IMR-90 (cell line): Measurements from ENCODE around the gene TENM3. TPM values are rescaled to one million over a fixed set of nuclear protein-coding genes. Genes with fewer than 3 reads are reported as not detected.

Source experiments
- ATAC-seq: fragments of 200-7000 bp; cut with Tn5 transposase; 2 replicates; pipeline ENCODE4 v1.9.1; 2020; ENCODE audit warnings: low read depth, mild to moderate bottlenecking, moderate library complexity
- BruUV-seq: library from RNA; stranded (reverse); fragments of 400-500 nt; replicated peaks from 2 replicates; lab custom pipeline; 2021; lab: Mats Ljungman, UMichigan
- CTCF ChIA-PET: fragments of 300-600 bp; formaldehyde crosslinking; extraction: SDS; loops from one replicate; lab custom pipeline; 2021; ENCODE audit warnings: antibody characterized with exemption; lab: Yijun Ruan, JAX
- POLR2A ChIA-PET: fragments of 300-600 bp; sonication (Branson Sonifier 250); formaldehyde crosslinking; loops from one replicate; lab custom pipeline; 2022; ENCODE audit warnings: antibody characterized with exemption; ENCODE audit not compliant: unreplicated experiment; lab: Charles Lee
- DNase-seq: peaks from one replicate; pipeline ENCODE4 v3.0.0; 2013
- H2AFZ ChIP-seq: replicated peaks from 2 replicates; pipeline ENCODE3; 2013; ENCODE audit warnings: low read length, mild to moderate bottlenecking; ENCODE audit not compliant: poor library complexity
- H2AK5ac ChIP-seq: 2 replicates; pipeline ENCODE4 v1.6.1; 2013; ENCODE audit warnings: low read depth, low read length, inconsistent platforms
- H2AK9ac ChIP-seq: replicated peaks from 2 replicates; pipeline ENCODE3; 2013; ENCODE audit warnings: mild to moderate bottlenecking, low read depth, low read length, moderate library complexity; ENCODE audit not compliant: poor library complexity
- H2BK120ac ChIP-seq: 2 replicates; pipeline ENCODE4 v1.6.1; 2013; ENCODE audit warnings: low read depth, low read length, inconsistent platforms
- H2BK15ac ChIP-seq: 3 replicates; pipeline ENCODE4 v1.6.1; 2013; ENCODE audit warnings: low read depth, low read length, inconsistent platforms
- H2BK20ac ChIP-seq: 2 replicates; pipeline ENCODE4 v1.6.1; 2013; ENCODE audit warnings: low read depth, mild to moderate bottlenecking, inconsistent platforms, low read length, moderate library complexity
- H2BK5ac ChIP-seq: 2 replicates; pipeline ENCODE4 v1.6.1; 2013; ENCODE audit warnings: mild to moderate bottlenecking, low read depth, low read length, inconsistent platforms; ENCODE audit not compliant: poor library complexity, severe bottlenecking
- H3K14ac ChIP-seq: replicated peaks from 2 replicates; pipeline ENCODE4 v1.6.1; 2013; ENCODE audit warnings: low read depth, low read length, inconsistent platforms
- H3K18ac ChIP-seq: 2 replicates; pipeline ENCODE4 v1.6.1; 2013; ENCODE audit warnings: low read depth, low read length, control low read depth
- H3K23ac ChIP-seq: 2 replicates; pipeline ENCODE4 v1.6.1; 2013; ENCODE audit warnings: low read depth, low read length, inconsistent platforms
- H3K27ac ChIP-seq: 2 replicates; pipeline ENCODE4 v1.5.1; 2013; ENCODE audit warnings: mild to moderate bottlenecking, control low read depth, low read length; ENCODE audit not compliant: insufficient read depth
- H3K27me3 ChIP-seq: 2 replicates; pipeline ENCODE4 v1.6.1; 2013; ENCODE audit warnings: low read length; ENCODE audit not compliant: control insufficient read depth, insufficient read depth
- H3K36me3 ChIP-seq: 2 replicates; pipeline ENCODE4 v1.6.1; 2013; ENCODE audit warnings: low read length, mixed read lengths; ENCODE audit not compliant: control insufficient read depth, insufficient read depth
- H3K4ac ChIP-seq: 2 replicates; pipeline ENCODE4 v1.6.1; 2013; ENCODE audit warnings: low read depth, low read length, inconsistent platforms
- H3K4me1 ChIP-seq: 2 replicates; pipeline ENCODE4 v1.6.1; 2013; ENCODE audit warnings: low read length, mixed read lengths; ENCODE audit not compliant: control insufficient read depth, insufficient read depth
- H3K4me2 ChIP-seq: 2 replicates; pipeline ENCODE4 v1.6.1; 2013; ENCODE audit warnings: low read depth, mild to moderate bottlenecking, control low read depth, low read length, moderate library complexity
- H3K4me3 ChIP-seq: 2 replicates; pipeline ENCODE4 v1.5.1; 2013; ENCODE audit warnings: low read depth, mild to moderate bottlenecking, control low read depth, low read length, moderate library complexity; ENCODE audit not compliant: insufficient read depth
- H3K56ac ChIP-seq: 2 replicates; pipeline ENCODE4 v1.6.1; 2013; ENCODE audit warnings: low read length, inconsistent platforms; ENCODE audit not compliant: insufficient read depth; ENCODE audit errors: extremely low read depth
- H3K79me1 ChIP-seq, 2 experiments: 2 replicates each; pipeline ENCODE4 v1.6.1; 2013; ENCODE audit warnings: low read length in 2 of 2, inconsistent platforms in 1 of 2, low read depth in 1 of 2
- H3K9ac ChIP-seq: 2 replicates; pipeline ENCODE4 v1.6.1; 2013; ENCODE audit warnings: low read depth, low read length, control low read depth
- H3K9me1 ChIP-seq: 2 replicates; pipeline ENCODE4 v1.6.1; 2013; ENCODE audit warnings: low read length, inconsistent platforms; ENCODE audit not compliant: insufficient read depth
- H3K9me3 ChIP-seq: 2 replicates; pipeline ENCODE4 v1.6.1; 2013; ENCODE audit warnings: low read length; ENCODE audit not compliant: control insufficient read depth, insufficient read depth
- H4K20me1 ChIP-seq: 2 replicates; pipeline ENCODE4 v1.6.1; 2013; ENCODE audit warnings: low read length, inconsistent platforms; ENCODE audit not compliant: insufficient read depth
- H4K5ac ChIP-seq: 2 replicates; pipeline ENCODE4 v1.6.1; 2013; ENCODE audit warnings: mild to moderate bottlenecking, low read depth, low read length, control low read depth
- H4K8ac ChIP-seq, 2 experiments: 2 replicates each; pipeline ENCODE4 v1.6.1; 2013; ENCODE audit warnings: low read depth in 2 of 2, low read length in 2 of 2, control low read depth in 1 of 2, inconsistent platforms in 1 of 2
- H4K91ac ChIP-seq: 2 replicates; pipeline ENCODE4 v1.6.1; 2013; ENCODE audit warnings: low read depth, low read length, inconsistent platforms; ENCODE audit not compliant: insufficient read depth
- CEBPB ChIP-seq: IDR thresholded peaks from 2 replicates; pipeline ENCODE4 v1.6.1; 2012; ENCODE audit warnings: low read depth, low read length, improper control_type of control experiment
- CHD1 ChIP-seq: IDR thresholded peaks from 2 replicates; pipeline ENCODE4 v1.6.1; 2012; ENCODE audit warnings: low read depth, low read length, improper control_type of control experiment
- FOS ChIP-seq: fragments of 150-350 bp; IDR thresholded peaks from 2 replicates; pipeline ENCODE4 v1.6.1; 2016; ENCODE audit warnings: low read depth, low read length
- MAFK ChIP-seq: IDR thresholded peaks from 2 replicates; pipeline ENCODE4 v1.6.1; 2012; ENCODE audit warnings: low read depth, low read length, improper control_type of control experiment
- MAZ ChIP-seq: IDR thresholded peaks from 2 replicates; pipeline ENCODE4 v1.6.1; 2012; ENCODE audit warnings: low read depth, mild to moderate bottlenecking, low read length, improper control_type of control experiment, moderate library complexity, borderline replicate concordance
- NFE2L2 ChIP-seq: fragments of 150-350 bp; IDR thresholded peaks from 2 replicates; pipeline ENCODE4 v1.6.1; 2016; ENCODE audit warnings: low read depth, mild to moderate bottlenecking, low read length
- RCOR1 ChIP-seq: IDR thresholded peaks from 2 replicates; pipeline ENCODE4 v1.6.1; 2012; ENCODE audit warnings: mild to moderate bottlenecking, low read length, improper control_type of control experiment; ENCODE audit not compliant: insufficient replicate concordance
- RFX5 ChIP-seq: IDR thresholded peaks from 2 replicates; pipeline ENCODE4 v1.8.0; 2012; ENCODE audit warnings: low read depth, mild to moderate bottlenecking, low read length, moderate library complexity
- SMC3 ChIP-seq: fragments of 150-350 bp; IDR thresholded peaks from 2 replicates; pipeline ENCODE4 v1.6.1; 2016; ENCODE audit warnings: low read depth, mild to moderate bottlenecking, antibody characterized with exemption, low read length, moderate library complexity
- WGBS, 2 experiments: methylation state at CpG; one replicate each; pipeline versions ENCODE4 v1.1.5 to v1.1.7; 2013; ENCODE audit warnings: missing lambda C conversion rate in 2 of 2; ENCODE audit not compliant: insufficient read length in 1 of 2; ENCODE audit errors: extremely low coverage in 2 of 2; 5-methylcytosine and 5-hydroxymethylcytosine counted together
- dilution Hi-C: fragments of 300-500 bp; cut with HindIII; formaldehyde crosslinking; loops from one replicate; pipeline ENCODE4 v1.14.3; 2018; ENCODE audit warnings: low sequenced_read_pairs; ENCODE audit not compliant: unreplicated experiment
- in situ Hi-C: fragments of 300-500 bp; cut with MboI; formaldehyde crosslinking; loops from 3 replicates; pipeline ENCODE4 v1.14.3; 2019; ENCODE audit warnings: low sequenced_read_pairs, inconsistent platforms, mixed read lengths
- intact Hi-C: fragments of 100-400 bp; cut with micrococcal nuclease; formaldehyde crosslinking; loops from 2 replicates; pipeline ENCODE4 v1.10.0; 2022
- polyA plus RNA-seq, 3 experiments: library from polyadenylated mRNA; depleted of rRNA; stranded (reverse); fragments of >200 nt; gene quantifications; 2 replicates each; pipeline ENCODE4 v1.2.3, GENCODE V29; 2012; ENCODE audit warnings: low replicate concordance in 1 of 3
- total RNA-seq: library from RNA; depleted of rRNA; stranded (reverse); fragments of >200 nt; gene quantifications from 2 replicates; pipeline ENCODE4 v1.2.3, GENCODE V29; 2012

TENM3 gene
- total and polyA plus RNA-seq, 2 of the 4 experiments (the other 2 are of a cell fraction): 29.9 to 173 TPM

- Histone ChIP-seq H4K91ac (no peak overlapping the region), H3K4me3 (no peak overlapping the region), H2BK15ac (no peak overlapping the region), H3K14ac (no peak overlapping the region), H3K36me3 (no peaks in the 10 kb centered on the region), H3K27ac (no peak overlapping the region), H4K5ac (no peak overlapping the region), H2BK20ac (no peak overlapping the region), H3K4me2 (no peak overlapping the region), H3K9me3 (no peaks in the 10 kb centered on the region), H3K9ac (no peak overlapping the region), H3K4ac (no peak overlapping the region), H3K56ac (no peak overlapping the region), H2AK9ac (no peak overlapping the region), H2BK5ac (no peak overlapping the region), H4K8ac (no peak overlapping the region), H4K20me1 (no peaks in the 10 kb centered on the region), H3K4me1 (peaks cover 2% of the 10 kb centered on the region; the same call in 1 of the 2 replicates), H3K79me1 (no peaks in the 10 kb centered on the region), H3K9me1 (no peaks in the 10 kb centered on the region), H2BK120ac (no peak overlapping the region), H2AK5ac (no peak overlapping the region), H3K23ac (no peak overlapping the region), H3K27me3 (no peaks in the 10 kb centered on the region), H2AFZ (no peak overlapping the region), H3K18ac (no peak overlapping the region)
- in situ Hi-C loops (no loop called here), dilution Hi-C loops (no loop called here), intact Hi-C loops (no loop called here)
- ChIA-PET POLR2A (no interaction called here), CTCF (no interaction called here)
- no TSS peak for BruUV-seq
- DNase-seq: no peak
- no peak for TF ChIP-seq MAFK
- no peak for TF ChIP-seq RFX5
- no peak for TF ChIP-seq SMC3
- TF ChIP-seq MAZ: no peak
- no peak for TF ChIP-seq FOS
- TF ChIP-seq NFE2L2: no peak
- no peak for TF ChIP-seq CEBPB
- TF ChIP-seq CHD1: no peak
- TF ChIP-seq RCOR1: no peak
- no CpG with 5 or more reads among the region's 1 CpG for WGBS, 2 experiments
- ATAC-seq: no peak
Observed at GRCh38 chr4:182426901-182427300, 183.7 kb downstream of the TENM3 start.
